H9 (cell line): ENCODE data around the gene SPP1. TPM values are rescaled to one million over a fixed set of nuclear protein-coding genes. Genes with fewer than 3 reads are reported as not detected.

ENCODE experiments used
- DNase-seq: peaks from one replicate; pipeline ENCODE4 v3.0.0-alpha.2; 2017
- H2AFZ ChIP-seq: one replicate; pipeline ENCODE4 v1.6.1; 2013; ENCODE audit warnings: mild to moderate bottlenecking, low read length, control low read depth, moderate library complexity
- H2AK5ac ChIP-seq: 2 replicates; pipeline ENCODE4 v1.6.1; 2013; ENCODE audit warnings: low read length, control low read depth, mixed read lengths; ENCODE audit not compliant: insufficient read length
- H2BK120ac ChIP-seq: one replicate; pipeline ENCODE4 v1.6.1; 2013; ENCODE audit warnings: low read depth, mild to moderate bottlenecking, low read length, control low read depth, inconsistent platforms; ENCODE audit not compliant: poor library complexity, severe bottlenecking
- H2BK12ac ChIP-seq: 2 replicates; pipeline ENCODE4 v1.6.1; 2013; ENCODE audit warnings: low read length, control low read depth, mixed read lengths, low read depth; ENCODE audit not compliant: insufficient read length
- H2BK15ac ChIP-seq: 2 replicates; pipeline ENCODE4 v1.6.1; 2013; ENCODE audit warnings: low read depth, low read length, control low read depth
- H2BK20ac ChIP-seq: one replicate; pipeline ENCODE4 v1.6.1; 2013; ENCODE audit warnings: low read depth, mild to moderate bottlenecking, low read length, control low read depth, inconsistent platforms; ENCODE audit not compliant: poor library complexity, severe bottlenecking
- H2BK5ac ChIP-seq: 2 replicates; pipeline ENCODE4 v1.6.1; 2013; ENCODE audit warnings: low read length, control low read depth, mixed read lengths; ENCODE audit not compliant: insufficient read length
- H3K14ac ChIP-seq: 2 replicates; pipeline ENCODE4 v1.6.1; 2013; ENCODE audit warnings: low read length, control low read depth; ENCODE audit not compliant: insufficient read depth
- H3K18ac ChIP-seq: 2 replicates; pipeline ENCODE4 v1.6.1; 2013; ENCODE audit warnings: low read depth, mild to moderate bottlenecking, mixed read lengths, low read length, control low read depth; ENCODE audit not compliant: insufficient read length
- H3K23ac ChIP-seq: 2 replicates; pipeline ENCODE4 v1.6.1; 2013; ENCODE audit warnings: low read length, control low read depth, mixed read lengths, low read depth; ENCODE audit not compliant: insufficient read length
- H3K23me2 ChIP-seq: 2 replicates; pipeline ENCODE4 v1.6.1; 2013; ENCODE audit warnings: low read depth, mild to moderate bottlenecking, mixed read lengths, low read length, control low read depth; ENCODE audit not compliant: insufficient read length, poor library complexity, severe bottlenecking
- H3K27ac ChIP-seq: 2 replicates; pipeline ENCODE4 v1.5.1; 2013; ENCODE audit warnings: low read length, control low read depth, mixed read lengths, low read depth; ENCODE audit not compliant: insufficient read length
- H3K27me3 ChIP-seq: 2 replicates; pipeline ENCODE4 v1.6.1; 2013; ENCODE audit warnings: low read length, control low read depth, inconsistent platforms; ENCODE audit not compliant: insufficient read depth
- H3K4ac ChIP-seq: 2 replicates; pipeline ENCODE4 v1.6.1; 2013; ENCODE audit warnings: low read depth, mild to moderate bottlenecking, control low read depth, inconsistent platforms, low read length, moderate library complexity
- H3K4me1 ChIP-seq: 2 replicates; pipeline ENCODE4 v1.6.1; 2013; ENCODE audit warnings: low read length, control low read depth, inconsistent platforms; ENCODE audit not compliant: insufficient read depth
- H3K4me2 ChIP-seq: 2 replicates; pipeline ENCODE4 v1.6.1; 2013; ENCODE audit warnings: low read length, control low read depth, mixed read lengths; ENCODE audit not compliant: insufficient read length, insufficient read depth
- H3K56ac ChIP-seq: 2 replicates; pipeline ENCODE4 v1.6.1; 2013; ENCODE audit warnings: low read depth, mild to moderate bottlenecking, mixed read lengths, low read length, control low read depth; ENCODE audit not compliant: insufficient read length
- H3K79me1 ChIP-seq: 2 replicates; pipeline ENCODE4 v1.6.1; 2013; ENCODE audit warnings: low read depth, mild to moderate bottlenecking, moderate library complexity, low read length, control low read depth, inconsistent platforms; ENCODE audit not compliant: insufficient read depth, poor library complexity, severe bottlenecking
- H3K79me2 ChIP-seq: 2 replicates; pipeline ENCODE4 v1.6.1; 2013; ENCODE audit warnings: low read length, control low read depth, inconsistent platforms; ENCODE audit not compliant: insufficient read depth
- H3K9ac ChIP-seq: 2 replicates; pipeline ENCODE4 v1.6.1; 2013; ENCODE audit warnings: low read length, control low read depth, mixed read lengths; ENCODE audit not compliant: insufficient read length; ENCODE audit errors: extremely low read depth
- H3K9me3 ChIP-seq: one replicate; pipeline ENCODE4 v1.6.1; 2013; ENCODE audit warnings: low read depth, low read length, inconsistent platforms; ENCODE audit not compliant: control insufficient read depth
- H3T11ph ChIP-seq: one replicate; pipeline ENCODE4 v1.6.1; 2013; ENCODE audit warnings: mild to moderate bottlenecking, low read length, control low read depth, inconsistent platforms
- H4K20me1 ChIP-seq: one replicate; pipeline ENCODE4 v1.6.1; 2013; ENCODE audit not compliant: control insufficient read depth, insufficient read length, insufficient read depth
- H4K5ac ChIP-seq: 2 replicates; pipeline ENCODE4 v1.6.1; 2013; ENCODE audit warnings: low read depth, mild to moderate bottlenecking, mixed read lengths, low read length, control low read depth; ENCODE audit not compliant: insufficient read length
- H4K8ac ChIP-seq: replicated peaks from 2 replicates; pipeline ENCODE4 v1.6.1; 2013; ENCODE audit warnings: low read length, control low read depth, mixed read lengths, low read depth; ENCODE audit not compliant: insufficient read length
- H4K91ac ChIP-seq: 2 replicates; pipeline ENCODE4 v1.6.1; 2013; ENCODE audit warnings: low read depth, mild to moderate bottlenecking, moderate library complexity, mixed read lengths, low read length, control low read depth; ENCODE audit not compliant: insufficient read length
- H3K27ac Mint-ChIP-seq, 3 experiments: 2 replicates in 2 of 3; 3 replicates in 1 of 3; pipeline ENCODE4 v1.8.0; 2020 to 2021; ENCODE audit warnings: mixed read lengths in 3 of 3, mild to moderate bottlenecking in 1 of 3, moderate library complexity in 1 of 3
- H3K27me3 Mint-ChIP-seq: 2 replicates; pipeline ENCODE4 v1.8.0; 2021; ENCODE audit warnings: low read depth, mild to moderate bottlenecking, moderate library complexity, mixed read lengths
- H3K36me3 Mint-ChIP-seq, 3 experiments: 2 replicates in 2 of 3; 3 replicates in 1 of 3; pipeline ENCODE4 v1.8.0; 2020 to 2021; ENCODE audit warnings: low read depth in 3 of 3, mixed read lengths in 3 of 3; ENCODE audit not compliant: insufficient read depth in 1 of 3
- H3K4me1 Mint-ChIP-seq, 2 experiments: 2 replicates each; pipeline ENCODE4 v1.8.0; 2020; ENCODE audit warnings: mixed read lengths in 2 of 2
- H3K4me3 Mint-ChIP-seq, 2 experiments: 2 replicates in 1 of 2; 3 replicates in 1 of 2; pipeline ENCODE4 v1.8.0; 2020 to 2021; ENCODE audit warnings: mild to moderate bottlenecking in 2 of 2, mixed read lengths in 2 of 2, moderate library complexity in 1 of 2
- H3K9me3 Mint-ChIP-seq, 2 experiments: 2 replicates in 1 of 2; 3 replicates in 1 of 2; pipeline ENCODE4 v1.8.0; 2020; ENCODE audit warnings: mild to moderate bottlenecking in 2 of 2, mixed read lengths in 2 of 2, moderate library complexity in 1 of 2
- CTCF ChIP-seq: fragments of 200-600 bp; sonication (generic); conservative IDR thresholded peaks from 3 replicates; pipeline ENCODE4 v1.8.0; 2021; ENCODE audit warnings: antibody characterized with exemption, mild to moderate bottlenecking
- WGBS: extraction: QIAGEN DNeasy Blood & Tissue Kit; methylation state at CpG from one replicate; pipeline ENCODE4 v1.1.7; 2013; ENCODE audit warnings: missing lambda C conversion rate, low lambda C conversion rate, mixed read lengths; ENCODE audit not compliant: insufficient read length; ENCODE audit errors: extremely low coverage; 5-methylcytosine and 5-hydroxymethylcytosine counted together
- total RNA-seq: library from RNA; stranded (reverse); gene quantifications from 2 replicates; pipeline ENCODE4 v1.2.1, GENCODE V29; 2021

The SPP1 gene
- total RNA-seq, 1 experiment from 2014 or later, result 13.2 TPM

GRCh38 chr4:88029556-88029955, 54.0 kb downstream of the SPP1 start:
- H3K18ac ChIP-seq, result no peak overlapping the region
- no peak overlapping the region for H2BK5ac ChIP-seq
- no peaks in the 10 kb centered on the region for H3K79me1 ChIP-seq
- no peaks in the 10 kb centered on the region for H3K23me2 ChIP-seq
- Mint-ChIP-seq H3K27me3 (peaks cover 2% of the 10 kb centered on the region; the same call in 1 of the 2 replicates), H3K36me3 (peaks cover 33 to 69% (median 64%) of the 10 kb centered on the region in 3 experiments), H3K4me3 (no peak overlapping the region), H3K4me1 (peaks cover 0 to 7% of the 10 kb centered on the region in 2 experiments; a peak in 2 of 4 replicates), H3K27ac (peak overlapping the region in 2 of 3 experiments; percentile 16 to 52; a peak in 3 of 7 replicates), H3K9me3 (peaks cover 18 to 19% of the 10 kb centered on the region in 2 experiments)
- no peak overlapping the region for H2BK20ac ChIP-seq
- no peaks in the 10 kb centered on the region for H3K4me1 ChIP-seq
- no peak overlapping the region for H3K27ac ChIP-seq
- H3K79me2 ChIP-seq, result no peaks in the 10 kb centered on the region; the same call in 1 of the 2 replicates
- H2BK120ac ChIP-seq, result no peak overlapping the region
- no peak overlapping the region for H3K14ac ChIP-seq
- H4K5ac ChIP-seq, result no peak overlapping the region
- H2BK12ac ChIP-seq, result no peak overlapping the region
- no peak overlapping the region for H2AK5ac ChIP-seq
- no peak overlapping the region for H3K4me2 ChIP-seq
- no peak overlapping the region for H4K91ac ChIP-seq
- no peak for DNase-seq
- no peak overlapping the region for H2BK15ac ChIP-seq
- no peaks in the 10 kb centered on the region for H4K20me1 ChIP-seq
- no peak overlapping the region for H3K9ac ChIP-seq
- H4K8ac ChIP-seq, result no peak overlapping the region
- no peak overlapping the region for H2AFZ ChIP-seq
- TF ChIP-seq CTCF, result no peak
- WGBS, result no CpG with 5 or more reads among the region's 3 CpGs
- no peak overlapping the region for H3K4ac ChIP-seq
- H3K9me3 ChIP-seq, result peaks cover 5% of the 10 kb centered on the region
- no peak overlapping the region for H3T11ph ChIP-seq
- H3K23ac ChIP-seq, result no peak overlapping the region
- H3K56ac ChIP-seq, result no peak overlapping the region
- no peaks in the 10 kb centered on the region for H3K27me3 ChIP-seq
